SW480 (cell line): ENCODE data around the gene SPTBN4.
A peak's percentile ranks its signal among the peaks of the same experiment; 100 is the strongest.
"Not testable (repeated sequence)": the region's sequence is repeated elsewhere in the genome, so short reads cannot be mapped to it uniquely, and the experiment has no call there.

Source experiments
- DNase-seq: peaks from one replicate; pipeline ENCODE4 v3.0.0-alpha.2; 2016; ENCODE audit warnings: low spot score

The SPTBN4 gene

GRCh38 chr19:40621283-40621682 lies 154.5 kb downstream of the SPTBN4 start:
- DNase-seq, result no peak

- no peak for DNase-seq
Measured at GRCh38 chr19:40621966-40622772, 155.4 kb downstream of the SPTBN4 start.

- DNase-seq, result no peak
Measured at GRCh38 chr19:40622773-40623075, 155.9 kb downstream of the SPTBN4 start.

- peak; percentile 96 for DNase-seq
Measured at GRCh38 chr19:40623403-40624251, 156.8 kb downstream of the SPTBN4 start.

- not testable (repeated sequence) for DNase-seq
Measured at GRCh38 chr19:40624369-40625153, 157.8 kb downstream of the SPTBN4 start.

GRCh38 chr19:40625406-40626120 lies 158.8 kb downstream of the SPTBN4 start:
- no peak for DNase-seq
